HEK293 (cell line): ENCODE measurements around the gene CREBBP.

Source experiments
- CTCF ChIA-PET: fragments of 350-600 bp; formaldehyde crosslinking; extraction: SDS; loops from one replicate; lab custom pipeline; 2021; ENCODE audit warnings: antibody characterized with exemption; lab: Yijun Ruan, JAX
- POLR2A ChIA-PET: fragments of 300-600 bp; formaldehyde crosslinking; extraction: SDS; loops from one replicate; lab custom pipeline; 2020; ENCODE audit warnings: antibody characterized with exemption, inconsistent platforms; lab: Yijun Ruan, JAX
- H3K27ac ChIP-seq: fragments of 200-500 bp; sonication (Bioruptor generic); 2 replicates; pipeline ENCODE4 v1.5.1; 2014; ENCODE audit warnings: low read depth, low read length, control low read depth, inconsistent platforms; ENCODE audit errors: extremely low read depth
- H3K36me3 ChIP-seq, 2 experiments: fragments of 200-500 bp in 1 of 2; sonication (Bioruptor generic) in 1 of 2; 1 replicate in 1 of 2; 2 replicates in 1 of 2; pipeline ENCODE4 v1.5.1; 2014 to 2017; ENCODE audit warnings: inconsistent platforms in 2 of 2, low read length in 2 of 2; ENCODE audit not compliant: control insufficient read depth in 2 of 2, insufficient read depth in 1 of 2
- H3K4me1 ChIP-seq: fragments of 200-500 bp; sonication (Bioruptor generic); 2 replicates; pipeline ENCODE4 v1.5.1; 2014; ENCODE audit warnings: mild to moderate bottlenecking, low read length, inconsistent platforms; ENCODE audit not compliant: control insufficient read depth, insufficient read depth
- H3K4me3 ChIP-seq: 2 replicates; pipeline ENCODE4 v1.5.1; 2011; ENCODE audit warnings: low read depth, mild to moderate bottlenecking, control low read depth, low read length, moderate library complexity
- H3K9me3 ChIP-seq: fragments of 200-500 bp; sonication (Bioruptor generic); 2 replicates; pipeline ENCODE4 v1.5.1; 2014; ENCODE audit warnings: low read depth, low read length, inconsistent platforms; ENCODE audit not compliant: control insufficient read depth, insufficient read depth
- BCL11A ChIP-seq: fragments of 450-650 bp; formaldehyde crosslinking; IDR thresholded peaks from 2 replicates; pipeline ENCODE4 v1.5.1; 2016; ENCODE audit warnings: low read depth, missing biosample characterization, missing genetic modification characterization
- BCL11B ChIP-seq: fragments of 450-650 bp; formaldehyde crosslinking; IDR thresholded peaks from 2 replicates; pipeline ENCODE4 v1.5.1; 2016; ENCODE audit warnings: low read depth, missing biosample characterization, missing genetic modification characterization
- GFI1B ChIP-seq: fragments of 450-650 bp; formaldehyde crosslinking; IDR thresholded peaks from 2 replicates; pipeline ENCODE4 v1.5.1; 2016; ENCODE audit warnings: missing biosample characterization, missing genetic modification characterization
- GLIS1 ChIP-seq: fragments of 450-650 bp; formaldehyde crosslinking; IDR thresholded peaks from 2 replicates; pipeline ENCODE4 v1.5.1; 2016; ENCODE audit warnings: missing biosample characterization, missing genetic modification characterization
- IKZF3 ChIP-seq: fragments of 450-650 bp; IDR thresholded peaks from 2 replicates; pipeline ENCODE4 v1.5.0; 2018; ENCODE audit warnings: missing biosample characterization, mild to moderate bottlenecking, missing genetic modification characterization, moderate library complexity
- KLF7 ChIP-seq: fragments of 450-650 bp; formaldehyde crosslinking; IDR thresholded peaks from 2 replicates; pipeline ENCODE4 v1.5.1; 2016; ENCODE audit warnings: missing biosample characterization, missing genetic modification characterization, borderline replicate concordance
- MEIS1 ChIP-seq: sonication (generic); formaldehyde crosslinking; IDR thresholded peaks from 2 replicates; pipeline ENCODE4 v1.8.1; 2022; ENCODE audit warnings: missing genetic modification reagents, mild to moderate bottlenecking, borderline replicate concordance
- MYNN ChIP-seq: fragments of 450-650 bp; formaldehyde crosslinking; IDR thresholded peaks from 2 replicates; pipeline ENCODE4 v1.5.1; 2016; ENCODE audit warnings: missing biosample characterization, missing genetic modification characterization, borderline replicate concordance
- PRDM4 ChIP-seq: fragments of 450-650 bp; formaldehyde crosslinking; IDR thresholded peaks from 2 replicates; pipeline ENCODE4 v1.5.1; 2017; ENCODE audit warnings: missing biosample characterization, missing genetic modification characterization
- PRDM6 ChIP-seq: fragments of 450-650 bp; formaldehyde crosslinking; IDR thresholded peaks from 2 replicates; pipeline ENCODE4 v1.5.1; 2017; ENCODE audit warnings: missing biosample characterization, missing genetic modification characterization
- RBAK ChIP-seq: fragments of 450-650 bp; formaldehyde crosslinking; IDR thresholded peaks from 2 replicates; pipeline ENCODE4 v1.5.1; 2016; ENCODE audit warnings: missing biosample characterization, missing genetic modification characterization
- TRIM28 ChIP-seq: IDR thresholded peaks from 2 replicates; pipeline ENCODE4 v1.6.1; 2011; ENCODE audit warnings: low read length, control low read depth, borderline replicate concordance
- ZBTB11 ChIP-seq: fragments of 450-650 bp; formaldehyde crosslinking; conservative IDR thresholded peaks from 2 replicates; pipeline ENCODE4 v1.5.1; 2016; ENCODE audit warnings: low read depth, missing biosample characterization, missing genetic modification characterization
- ZBTB17 ChIP-seq: fragments of 450-650 bp; formaldehyde crosslinking; IDR thresholded peaks from 2 replicates; pipeline ENCODE4 v1.5.1; 2016; ENCODE audit warnings: missing biosample characterization, missing genetic modification characterization
- ZBTB21 ChIP-seq: fragments of 450-650 bp; formaldehyde crosslinking; IDR thresholded peaks from 2 replicates; pipeline ENCODE4 v1.5.1; 2017; ENCODE audit warnings: missing biosample characterization, missing genetic modification characterization
- ZFP41 ChIP-seq: fragments of 450-650 bp; formaldehyde crosslinking; IDR thresholded peaks from 2 replicates; pipeline ENCODE4 v1.5.1; 2016; ENCODE audit warnings: missing biosample characterization, missing genetic modification characterization, borderline replicate concordance
- ZNF184 ChIP-seq: fragments of 450-650 bp; IDR thresholded peaks from 2 replicates; pipeline ENCODE4 v1.5.1; 2018; ENCODE audit warnings: missing biosample characterization, mild to moderate bottlenecking, missing genetic modification characterization
- ZNF2 ChIP-seq: fragments of 450-650 bp; formaldehyde crosslinking; IDR thresholded peaks from 2 replicates; pipeline ENCODE4 v1.5.1; 2016; ENCODE audit warnings: missing biosample characterization, missing genetic modification characterization
- ZNF544 ChIP-seq: fragments of 450-650 bp; formaldehyde crosslinking; IDR thresholded peaks from 2 replicates; pipeline ENCODE4 v1.5.0; 2017; ENCODE audit warnings: missing biosample characterization, missing genetic modification characterization
- ZNF549 ChIP-seq: fragments of 450-650 bp; IDR thresholded peaks from 2 replicates; pipeline ENCODE4 v1.5.1; 2018; ENCODE audit warnings: missing biosample characterization, missing genetic modification characterization, mild to moderate bottlenecking, inconsistent platforms, moderate library complexity
- ZNF560 ChIP-seq: fragments of 450-650 bp; formaldehyde crosslinking; IDR thresholded peaks from 2 replicates; pipeline ENCODE4 v1.5.1; 2017; ENCODE audit warnings: missing biosample characterization, missing genetic modification characterization, borderline replicate concordance
- ZNF629 ChIP-seq: fragments of 450-650 bp; formaldehyde crosslinking; IDR thresholded peaks from 2 replicates; pipeline ENCODE4 v1.5.1; 2017; ENCODE audit warnings: missing biosample characterization, missing genetic modification characterization
- ZNF707 ChIP-seq: fragments of 450-650 bp; formaldehyde crosslinking; IDR thresholded peaks from 2 replicates; pipeline ENCODE4 v1.5.1; 2016; ENCODE audit warnings: missing biosample characterization, missing genetic modification characterization
- ZNF76 ChIP-seq: fragments of 450-650 bp; formaldehyde crosslinking; IDR thresholded peaks from 2 replicates; pipeline ENCODE4; 2016; ENCODE audit warnings: low read depth, missing biosample characterization, missing genetic modification characterization, borderline replicate concordance
- TF ChIP-seq, protein P1 (sequence below): fragments of 450-650 bp; IDR thresholded peaks from 2 replicates; pipeline ENCODE4 v1.5.1; 2018; ENCODE audit warnings: missing biosample characterization, mild to moderate bottlenecking, missing genetic modification characterization

Gene CREBBP

DNA sequence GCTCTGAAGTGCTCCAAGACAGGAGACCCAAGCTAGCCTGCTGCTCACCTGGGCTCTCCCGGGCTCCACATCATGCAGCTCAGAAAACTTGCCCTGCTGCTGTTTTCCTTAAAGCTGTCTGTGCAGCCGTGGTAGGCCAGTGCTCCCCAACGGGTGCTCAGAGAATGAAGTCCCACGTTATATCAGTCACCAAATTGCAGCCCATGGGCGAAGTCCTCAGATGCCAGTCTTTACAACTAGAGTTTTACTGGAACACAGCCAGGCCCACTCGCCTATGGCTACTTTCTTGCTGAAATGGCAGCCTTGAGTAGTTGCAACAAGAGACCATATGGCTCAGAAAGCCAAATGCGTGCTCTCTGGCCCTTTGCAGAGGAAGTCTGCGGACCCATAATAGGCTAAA lies 6.3 kb downstream of the CREBBP start:
- POLR2A ChIA-PET = no interaction called here

GRCh38 chr16:3873482-3874173 lies 6.9 kb downstream of the CREBBP start:
- Histone ChIP-seq H3K4me3 (no peak overlapping the region), H3K27ac (no peak overlapping the region), H3K4me1 (peaks cover 48% of the 10 kb centered on the region), H3K9me3 (no peaks in the 10 kb centered on the region), H3K36me3 (peaks cover 0 to 12% of the 10 kb centered on the region in 2 experiments; a peak in 2 of 3 replicates)
- ChIA-PET POLR2A (no interaction called here), CTCF (no interaction called here)
- TF ChIP-seq BCL11B (tag by site-specific recombination) = no peak
- peak; percentile 58 for TF ChIP-seq ZBTB17
- no peak for TF ChIP-seq ZNF560 (tag by site-specific recombination)
- no peak for TF ChIP-seq ZNF184 (tag by site-specific recombination)
- TF ChIP-seq KLF7 (tag by site-specific recombination) = no peak
- TF ChIP-seq ZNF2 (tag by site-specific recombination) = no peak
- TF ChIP-seq TRIM28 = no peak; the same call in 1 of the 2 replicates
- TF ChIP-seq IKZF3 (tag by site-specific recombination) = 0 out of 2 replicates have a peak, but pooled peaks have one; percentile 25
- no peak for TF ChIP-seq ZBTB21 (tag by site-specific recombination)
- no peak for TF ChIP-seq BCL11A (tag by site-specific recombination)
- TF ChIP-seq MEIS1 (CRISPR knock-in tag) = no peak
- TF ChIP-seq ZNF707 (tag by site-specific recombination) = no peak
- TF ChIP-seq ZBTB11 = no peak
- TF ChIP-seq GFI1B (tag by site-specific recombination) = no peak
- no peak for TF ChIP-seq GLIS1 (tag by site-specific recombination)
- TF ChIP-seq PRDM4 (tag by site-specific recombination) = no peak
- no peak for TF ChIP-seq MYNN (tag by site-specific recombination)
- no peak for TF ChIP-seq ZNF629 (tag by site-specific recombination)
- TF ChIP-seq ZNF76 (tag by site-specific recombination) = no peak
- no peak for TF ChIP-seq RBAK

More for the DNA sequence above, 6.3 kb downstream of the CREBBP start:
- CTCF ChIA-PET = interaction anchor here (0.6 kb wide), 1 partner anchor 77 kb away, joined by 3 read pairs; no protein-coding TSS in a partner anchor
- Histone ChIP-seq H3K27ac (no peak overlapping the region), H3K36me3 (peaks cover 0 to 15% of the 10 kb centered on the region in 2 experiments; a peak in 2 of 3 replicates), H3K4me1 (peaks cover 43% of the 10 kb centered on the region), H3K9me3 (no peaks in the 10 kb centered on the region), H3K4me3 (no peak overlapping the region)
- TF ChIP-seq ZFP41 (no peak), PRDM6 (no peak), ZNF544 (no peak), ZNF549 (tag by site-specific recombination) (no peak)
- TF ChIP-seq, protein P1, sequence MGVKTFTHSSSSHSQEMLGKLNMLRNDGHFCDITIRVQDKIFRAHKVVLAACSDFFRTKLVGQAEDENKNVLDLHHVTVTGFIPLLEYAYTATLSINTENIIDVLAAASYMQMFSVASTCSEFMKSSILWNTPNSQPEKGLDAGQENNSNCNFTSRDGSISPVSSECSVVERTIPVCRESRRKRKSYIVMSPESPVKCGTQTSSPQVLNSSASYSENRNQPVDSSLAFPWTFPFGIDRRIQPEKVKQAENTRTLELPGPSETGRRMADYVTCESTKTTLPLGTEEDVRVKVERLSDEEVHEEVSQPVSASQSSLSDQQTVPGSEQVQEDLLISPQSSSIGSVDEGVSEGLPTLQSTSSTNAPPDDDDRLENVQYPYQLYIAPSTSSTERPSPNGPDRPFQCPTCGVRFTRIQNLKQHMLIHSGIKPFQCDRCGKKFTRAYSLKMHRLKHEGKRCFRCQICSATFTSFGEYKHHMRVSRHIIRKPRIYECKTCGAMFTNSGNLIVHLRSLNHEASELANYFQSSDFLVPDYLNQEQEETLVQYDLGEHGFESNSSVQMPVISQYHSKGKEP (tag by site-specific recombination) = peak; percentile 21; the same call in 1 of the 2 replicates
